IPS-NIHi11 (cell line): ENCODE data around the gene TACO1.

Experiments used
- DNase-seq: peaks from one replicate; pipeline ENCODE4 v3.0.0; 2012; ENCODE audit warnings: mixed read lengths, low spot score

The TACO1 gene

GRCh38 chr17:63640038-63640437 lies 39.3 kb downstream of the TACO1 start:
- no peak for DNase-seq

- DNase-seq = no peak
These were observed 41.2 kb downstream of the TACO1 start for GRCh38 chr17:63641692-63642448.

- no peak for DNase-seq
These were observed 44.2 kb downstream of the TACO1 start for GRCh38 chr17:63644846-63645245.

GRCh38 chr17:63645775-63646487 lies 45.2 kb downstream of the TACO1 start:
- DNase-seq = no peak

- no peak for DNase-seq
These were observed 45.8 kb downstream of the TACO1 start for GRCh38 chr17:63646488-63646806.

- DNase-seq = no peak
These were observed 46.5 kb downstream of the TACO1 start for GRCh38 chr17:63647065-63647725.

- DNase-seq = peak; percentile 50
These were observed 47.2 kb downstream of the TACO1 start for GRCh38 chr17:63647936-63648335.

GRCh38 chr17:63649813-63650212 lies 49.1 kb downstream of the TACO1 start:
- DNase-seq = no peak

- no peak for DNase-seq
These were observed 51.4 kb downstream of the TACO1 start for GRCh38 chr17:63652106-63652505.

GRCh38 chr17:63653050-63653449 lies 52.4 kb downstream of the TACO1 start:
- no peak for DNase-seq

- DNase-seq = no peak
These were observed 57.1 kb downstream of the TACO1 start for GRCh38 chr17:63657786-63658185.
